Erythroblast (primary cell): ENCODE data around the gene ZDHHC9.
"Not testable (repeated sequence)": the region's sequence is repeated elsewhere in the genome, so short reads cannot be mapped to it uniquely, and the experiment has no call there.

Source experiments
- DNase-seq, 2 experiments: peaks; one replicate each; lab custom pipeline; 2025; lab: John Stamatoyannopoulos, UW
- GATA1 ChIP-seq: IDR thresholded peaks from 2 replicates; pipeline ENCODE4 v1.6.1; 2011; ENCODE audit warnings: low read depth, mild to moderate bottlenecking, control low read depth, low read length, moderate library complexity
- POLR2A ChIP-seq: IDR thresholded peaks from 2 replicates; pipeline ENCODE4 v1.6.1; 2011; ENCODE audit warnings: mild to moderate bottlenecking, low read length

ZDHHC9 gene

DNA sequence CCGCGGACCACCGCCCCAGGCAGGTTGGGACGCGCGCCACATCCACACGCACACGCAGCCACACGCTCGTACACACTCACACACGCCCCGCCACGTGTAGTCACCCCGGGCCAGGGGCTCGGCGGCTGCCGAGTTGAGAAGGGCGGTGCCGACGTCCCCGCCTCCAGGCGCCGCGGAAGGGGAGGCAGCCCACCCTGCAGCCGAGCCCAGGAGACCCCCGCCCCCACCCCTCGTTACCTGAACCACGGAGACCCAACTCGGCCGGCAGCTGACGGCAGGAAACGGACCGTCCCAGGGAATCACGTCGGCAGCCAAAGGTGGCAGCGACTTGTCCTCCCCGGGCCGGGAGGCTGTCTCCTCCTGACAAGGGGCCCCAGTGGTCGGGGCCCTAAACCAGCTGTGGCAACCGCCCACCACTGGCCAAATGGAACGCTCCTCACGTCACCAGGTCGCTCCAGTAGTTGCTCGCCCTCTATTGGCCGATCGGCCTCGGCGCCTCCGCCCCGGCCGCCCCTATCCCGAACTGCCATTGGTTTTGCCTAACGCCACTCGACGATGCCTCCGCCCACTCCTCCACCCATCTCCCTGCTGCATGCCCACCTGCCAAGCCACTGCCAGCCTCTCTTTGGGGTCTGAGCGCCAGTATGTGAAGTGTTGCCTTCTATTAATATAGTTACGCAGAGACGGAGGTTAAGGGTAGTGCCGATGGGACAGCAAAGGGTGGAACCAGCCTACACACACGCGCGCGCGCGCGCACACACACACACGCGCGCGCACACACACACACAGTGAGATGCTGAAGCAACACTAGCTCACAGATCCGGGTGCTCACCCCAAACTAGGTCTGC is at the start of gene ZDHHC9:
ZDHHC9 (minus strand) TSS at position 428 of the 848 bp plus-strand sequence. CDS start 1,941 bp downstream, outside the sequence.
- TF ChIP-seq GATA1, result no peak
- peak; percentile 52 for TF ChIP-seq POLR2A
- DNase-seq, result peak; percentile 90 to 92

DNA sequence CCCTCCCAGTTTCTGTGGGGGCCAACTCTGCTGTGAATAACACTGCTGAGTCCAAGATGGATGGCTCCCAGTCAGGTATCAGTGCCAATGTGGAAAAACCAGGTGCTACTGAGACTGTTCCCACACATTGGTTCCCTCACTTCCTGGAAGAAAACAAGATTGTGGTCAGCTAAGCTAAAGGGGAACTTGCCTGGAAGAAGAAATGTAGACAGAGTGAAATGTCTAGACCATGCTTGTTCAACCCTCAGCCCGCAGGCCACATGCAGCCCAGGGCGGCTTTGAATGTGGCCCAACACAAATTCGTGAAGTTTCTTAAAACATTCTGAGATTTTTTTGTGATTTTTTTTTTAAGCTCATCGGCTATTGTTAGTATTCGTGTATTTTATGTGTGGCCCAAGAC is 33.7 kb upstream of the ZDHHC9 start:
- TF ChIP-seq GATA1 (no peak), POLR2A (no peak)
- DNase-seq, result no peak

DNA sequence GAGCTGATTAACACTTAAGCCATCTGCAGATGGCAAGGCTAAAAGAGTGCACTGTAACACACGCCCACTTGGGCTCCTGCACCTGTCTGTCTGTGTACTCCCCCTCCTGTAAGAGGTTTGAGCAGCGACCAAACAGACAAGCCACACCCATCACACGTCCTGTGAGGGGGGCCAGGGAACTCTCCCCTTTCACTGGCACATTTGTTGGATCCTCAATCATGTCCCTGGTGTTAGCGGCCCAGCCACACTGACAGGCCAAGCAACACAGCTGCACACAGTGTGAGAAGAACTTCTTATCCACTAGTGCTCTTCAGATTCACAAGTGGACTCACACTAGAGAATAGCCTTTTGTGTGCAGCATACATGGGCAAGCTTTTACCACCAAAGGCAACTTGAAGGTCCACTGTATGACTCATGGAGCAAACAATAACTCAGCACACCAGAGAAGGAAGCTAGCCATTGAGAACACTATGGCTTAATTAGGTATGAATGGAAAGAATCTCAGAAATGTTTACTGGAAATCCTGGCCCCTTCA is 33.2 kb upstream of the ZDHHC9 start:
- TF ChIP-seq GATA1 (no peak), POLR2A (no peak)
- no peak for DNase-seq

DNA sequence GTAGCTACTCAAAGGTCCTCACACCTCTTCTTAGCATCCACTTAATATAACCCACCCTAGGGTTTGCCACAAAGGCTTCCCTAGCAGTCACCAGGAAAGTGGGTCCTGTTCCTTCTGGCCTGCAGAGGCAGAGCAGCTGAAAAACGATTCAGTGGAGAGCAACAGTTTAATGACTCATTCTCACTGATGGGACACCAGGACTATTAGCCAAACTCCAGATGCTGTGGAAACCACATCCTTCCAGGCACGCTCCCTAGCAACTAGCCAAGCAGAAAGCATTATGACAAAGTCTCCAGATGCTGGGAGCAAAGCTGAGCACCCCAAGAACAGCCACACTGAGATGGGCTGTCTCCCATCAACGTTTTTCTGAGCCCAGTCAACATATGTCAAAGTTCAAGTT is 32.0 kb upstream of the ZDHHC9 start:
- no peak for TF ChIP-seq POLR2A
- no peak for TF ChIP-seq GATA1
- DNase-seq, result no peak

GRCh38 chrX:129872524-129872923 is 28.8 kb upstream of the ZDHHC9 start:
- TF ChIP-seq GATA1 (no peak), POLR2A (no peak)

GRCh38 chrX:129866321-129866720 is 22.6 kb upstream of the ZDHHC9 start:
- not testable (repeated sequence) for DNase-seq

More at GRCh38 chrX:129872524-129872923, 28.8 kb upstream of the ZDHHC9 start:
- DNase-seq, result no peak

DNA sequence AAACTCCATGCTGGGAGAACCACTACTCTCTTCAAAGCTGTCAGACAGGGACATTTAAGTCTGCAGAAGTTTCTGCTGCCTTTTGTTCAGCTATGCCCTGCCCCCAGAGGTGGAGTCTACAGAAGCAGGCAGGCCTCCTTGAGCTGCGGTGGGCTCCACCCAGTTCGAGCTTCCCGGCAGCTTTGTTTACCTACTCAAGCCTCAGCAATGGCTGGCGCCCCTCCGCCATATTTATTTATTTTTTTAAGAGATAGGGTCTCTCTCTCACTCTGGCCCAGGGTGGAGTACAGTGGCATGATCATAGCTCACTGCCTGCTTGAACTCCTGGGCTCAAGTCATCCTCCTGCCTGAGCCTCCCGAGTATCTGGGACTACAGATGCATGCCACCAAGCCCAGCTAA is 15.4 kb upstream of the ZDHHC9 start:
- not testable (repeated sequence) for DNase-seq

DNA sequence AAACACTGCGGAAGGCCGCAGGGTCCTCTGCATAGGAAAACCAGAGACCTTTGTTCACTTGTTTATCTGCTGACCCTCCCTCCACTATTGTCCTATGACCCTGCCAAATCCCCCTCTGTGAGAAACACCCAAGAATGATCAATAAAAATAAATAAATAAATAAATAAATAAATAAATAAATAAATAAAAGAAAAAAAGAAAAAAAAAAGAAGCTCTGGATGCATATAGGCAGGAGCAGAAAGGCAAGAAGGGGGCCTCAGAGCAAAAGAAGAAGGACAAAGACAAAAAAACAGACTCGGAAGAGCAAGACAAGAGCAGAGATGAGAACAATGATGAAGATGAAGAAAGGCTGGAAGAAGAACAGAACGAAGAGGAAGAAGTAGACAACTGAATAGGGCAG is 8.1 kb upstream of the ZDHHC9 start:
- not testable (repeated sequence) for DNase-seq

- DNase-seq, result no peak
- TF ChIP-seq POLR2A (no peak), GATA1 (no peak)
These were observed 3.0 kb upstream of the ZDHHC9 start for GRCh38 chrX:129846716-129847115.

DNA sequence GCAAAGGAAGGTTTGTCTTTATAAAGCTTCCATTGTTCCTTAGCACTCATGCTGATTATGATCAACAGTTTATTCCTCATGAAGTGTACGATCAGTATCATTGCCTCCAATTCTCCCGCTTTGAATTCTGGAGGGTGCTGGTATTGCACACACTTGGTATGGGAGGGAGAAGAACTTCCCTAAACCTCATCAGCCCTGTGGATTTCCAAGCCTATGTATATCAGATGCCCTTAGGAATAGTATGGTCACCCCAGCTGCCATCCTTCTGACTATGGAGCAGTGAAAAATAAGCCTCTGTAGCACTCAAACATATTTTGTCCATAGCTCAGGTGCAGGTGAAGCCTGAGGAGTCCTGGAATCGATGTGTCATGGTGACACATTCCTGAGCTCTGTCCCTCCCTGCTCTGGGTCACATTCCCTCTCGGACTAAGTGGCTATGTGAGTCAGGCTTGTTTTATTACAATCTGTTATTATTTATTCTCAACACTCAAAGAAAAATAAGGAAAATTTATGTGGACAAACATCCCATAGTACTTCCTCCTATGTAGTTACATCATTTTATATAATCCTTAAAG is 2.0 kb upstream of the ZDHHC9 start:
- no peak for TF ChIP-seq GATA1
- no peak for TF ChIP-seq POLR2A
- DNase-seq, result no peak

DNA sequence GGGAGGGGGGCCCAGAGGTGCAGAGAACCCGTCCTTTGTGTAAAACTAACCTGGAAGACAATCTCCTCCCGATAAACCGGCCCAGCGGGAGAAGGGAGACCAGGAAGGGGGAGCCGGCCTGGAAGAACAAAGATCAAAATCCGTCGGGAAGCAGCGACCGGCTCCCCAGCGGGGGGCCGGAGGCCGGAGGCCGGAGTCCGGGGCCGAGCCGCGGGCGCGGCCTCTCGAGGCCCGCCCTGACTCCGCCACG is 552 bp downstream of the ZDHHC9 start:
- TF ChIP-seq GATA1, result no peak
- TF ChIP-seq POLR2A, result no peak
- no peak for DNase-seq

DNA sequence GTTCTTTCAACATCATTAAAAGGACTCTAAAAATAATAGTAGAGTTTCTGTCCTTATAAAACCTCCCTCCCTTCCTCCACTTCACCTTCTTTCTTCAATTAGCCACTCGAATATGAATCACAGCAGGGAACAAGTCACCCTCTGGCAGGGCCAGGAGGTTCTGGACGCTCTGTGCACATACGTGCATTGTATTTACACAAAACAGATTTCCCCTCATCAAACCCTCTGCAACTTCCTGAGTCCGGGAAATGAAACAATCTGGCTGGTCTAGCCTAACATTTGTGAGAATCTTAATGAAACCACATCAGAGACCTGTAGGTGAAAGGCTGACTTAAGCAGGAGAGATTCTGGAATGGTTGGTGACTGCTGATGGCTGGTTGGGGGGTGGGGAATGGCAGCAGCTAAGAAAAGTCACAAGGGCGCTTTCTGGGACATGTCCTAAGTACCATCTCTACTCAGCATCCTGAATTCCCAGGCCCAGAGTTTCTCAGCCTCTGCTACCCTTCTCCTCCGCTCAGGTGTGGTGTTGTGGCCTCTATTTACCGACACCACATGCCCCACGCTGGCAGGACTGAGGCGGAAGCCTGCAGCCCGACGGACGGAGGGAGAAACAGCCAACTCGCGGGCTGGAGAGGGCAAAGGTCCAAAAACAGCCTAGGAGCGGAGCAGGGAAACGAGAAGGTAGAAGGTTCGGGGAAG is 1.0 kb downstream of the ZDHHC9 start:
- DNase-seq, result peak in 1 of 2 experiments; percentile 21
- TF ChIP-seq POLR2A (no peak), GATA1 (no peak)

GRCh38 chrX:129840344-129840743 is 3.3 kb downstream of the ZDHHC9 start:
- TF ChIP-seq GATA1, result no peak
- no peak for TF ChIP-seq POLR2A
- no peak for DNase-seq

- DNase-seq, result peak; percentile 1 to 3
- TF ChIP-seq POLR2A, result no peak
- no peak for TF ChIP-seq GATA1
These were observed 6.9 kb downstream of the ZDHHC9 start for GRCh38 chrX:129836827-129837226.

DNA sequence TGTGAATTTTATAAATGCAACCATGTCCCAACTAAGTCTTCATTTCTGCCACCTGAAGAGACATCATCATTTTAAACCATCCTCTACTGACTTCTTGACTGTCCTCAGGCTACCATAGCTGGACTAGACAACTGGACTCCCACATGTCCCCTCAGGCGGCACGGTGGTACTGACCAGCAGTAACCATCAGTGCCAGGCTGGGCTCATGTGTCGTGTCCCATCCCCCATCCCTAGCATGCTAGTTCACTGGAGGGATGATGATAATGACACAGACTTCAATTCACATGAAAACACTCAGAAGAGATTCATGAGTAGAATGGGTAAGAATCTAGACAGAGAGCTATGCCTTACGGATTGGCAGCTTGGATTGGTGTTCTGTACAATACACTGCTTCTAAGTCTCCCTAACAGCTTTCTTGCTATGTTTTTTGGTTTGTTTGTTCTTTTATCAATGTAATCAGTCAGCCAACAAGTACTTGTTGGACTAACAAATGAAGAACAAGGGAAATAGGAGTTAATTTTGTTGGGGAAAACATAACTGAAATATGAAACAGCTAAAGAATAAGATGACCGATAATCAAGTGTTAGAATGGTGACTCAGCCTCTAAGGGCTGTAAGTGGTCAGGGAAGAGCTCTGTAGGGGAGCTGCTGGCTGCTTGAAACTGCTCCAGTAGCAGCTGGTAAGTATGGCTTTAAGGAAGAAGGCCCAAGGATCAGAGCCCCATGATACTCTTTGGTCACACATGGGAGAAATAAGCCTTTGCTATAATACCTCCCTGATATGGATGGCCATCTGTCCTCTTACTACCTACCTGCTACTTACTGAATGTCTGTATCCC is 10.3 kb downstream of the ZDHHC9 start:
- no peak for TF ChIP-seq GATA1
- TF ChIP-seq POLR2A, result no peak
- DNase-seq, result no peak
